Stimulated activated CD8-positive, alpha-beta memory T cell treated with anti-CD3 and anti-CD28 coated beads, Interleukin-2, amount 100 ng/mL, for 1 hour (primary cell): ENCODE data around the gene GM2A.

ENCODE experiments used
- DNase-seq, 2 donors: peaks; one replicate each; pipeline ENCODE4 v3.0.0-alpha.2; 2020; ENCODE audit warnings: low read depth in 2 of 2

GM2A gene

GRCh38 chr5:151252762-151253604 lies at the start of gene GM2A:
GM2A (plus strand) TSS chr5:151253185; CDS start chr5:151253217, 32 bp downstream.
- DNase-seq, result peak; percentile 95

- no peak for DNase-seq
Observed at GRCh38 chr5:151204051-151204450, 48.9 kb upstream of the GM2A start.

DNA sequence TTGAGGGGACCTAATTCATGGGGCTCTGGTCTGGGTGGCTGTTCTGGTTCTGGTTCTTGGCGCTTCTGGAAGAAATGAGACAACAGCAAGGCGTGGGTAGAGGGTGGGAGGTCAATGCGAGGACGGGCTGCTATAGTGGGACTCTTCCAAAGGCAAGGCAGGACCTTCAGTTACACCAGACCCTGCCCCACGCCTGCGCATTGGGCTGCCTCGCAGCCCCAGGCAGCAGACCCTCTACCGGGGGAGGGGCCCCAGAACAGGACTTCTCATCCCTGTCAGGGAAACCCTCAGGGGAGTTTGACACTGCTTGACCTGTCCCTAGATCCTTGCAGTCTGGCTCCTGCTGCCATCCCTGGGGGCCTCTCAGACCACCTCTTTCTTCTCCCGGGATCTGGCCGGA lies 47.6 kb upstream of the GM2A start:
- no peak for DNase-seq

GRCh38 chr5:151208481-151208914 lies 44.5 kb upstream of the GM2A start:
- no peak for DNase-seq

GRCh38 chr5:151212406-151212798 lies 40.6 kb upstream of the GM2A start:
- DNase-seq, result no peak

- DNase-seq, result peak; percentile 66 to 74
Observed at GRCh38 chr5:151213803-151214613, 39.0 kb upstream of the GM2A start.

GRCh38 chr5:151214614-151215545 lies 38.1 kb upstream of the GM2A start:
- no peak for DNase-seq

- no peak for DNase-seq
Observed at GRCh38 chr5:151215546-151215880, 37.5 kb upstream of the GM2A start.

DNA sequence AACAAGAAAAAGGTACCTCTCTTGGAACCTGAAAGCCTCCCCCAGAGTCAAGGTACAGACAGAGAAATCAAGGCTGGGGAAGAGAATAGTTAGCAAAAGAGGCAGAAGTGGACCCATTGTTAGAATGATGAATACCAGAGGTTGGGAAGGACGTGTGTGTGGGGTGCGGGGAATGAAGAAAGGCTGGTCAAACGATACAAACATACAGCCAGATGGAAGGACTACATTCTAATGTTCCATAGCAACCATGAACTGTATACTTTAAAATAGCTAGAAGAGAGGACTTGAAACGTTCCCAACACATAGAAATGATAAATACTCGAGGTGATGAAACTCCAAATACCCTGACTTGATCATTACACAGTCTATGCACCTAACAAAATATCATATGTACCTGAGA lies 36.2 kb upstream of the GM2A start:
- no peak for DNase-seq

GRCh38 chr5:151218177-151218576 lies 34.8 kb upstream of the GM2A start:
- DNase-seq, result no peak

- DNase-seq, result no peak
Observed at GRCh38 chr5:151219138-151219537, 33.8 kb upstream of the GM2A start.

DNA sequence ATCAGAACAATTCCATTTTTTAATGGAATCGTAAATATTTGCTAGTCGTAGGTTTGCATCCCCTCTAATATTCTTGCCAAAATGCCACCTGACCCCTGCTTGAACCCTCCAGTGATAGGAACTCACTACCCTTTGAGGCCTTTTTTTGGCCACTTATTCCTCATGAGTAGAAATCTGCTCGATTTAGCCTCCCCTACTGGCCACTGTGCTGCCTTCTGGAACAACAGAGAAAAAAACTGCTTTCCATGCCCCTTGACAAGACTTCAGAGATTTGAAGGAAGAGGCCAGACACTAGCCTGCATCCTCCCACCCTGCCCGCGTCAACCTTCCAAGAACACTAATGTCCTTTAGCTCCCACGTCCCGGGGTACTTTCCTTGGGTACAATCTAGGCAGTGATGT lies 33.2 kb upstream of the GM2A start:
- no peak for DNase-seq

DNA sequence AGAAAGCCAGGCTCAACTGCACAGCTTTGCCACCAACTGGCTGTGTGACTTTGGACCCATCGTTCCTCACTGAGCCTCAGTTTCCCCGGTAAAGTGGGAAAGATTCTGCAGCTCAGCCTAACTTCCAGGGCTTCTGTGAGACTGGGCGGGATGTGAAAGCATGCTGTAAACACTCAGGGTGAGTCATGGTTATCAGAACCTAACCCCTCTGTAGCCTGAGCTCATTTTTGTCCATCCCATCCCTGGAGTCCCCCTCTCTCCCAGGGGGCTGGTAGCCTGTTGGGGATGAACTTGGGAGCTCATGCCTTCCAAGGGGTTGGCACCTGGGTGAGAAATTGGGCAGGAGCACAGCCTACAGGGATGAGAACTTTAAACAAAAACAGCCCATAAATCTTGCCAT lies 31.4 kb upstream of the GM2A start:
- DNase-seq, result no peak

- DNase-seq, result no peak
Observed at GRCh38 chr5:151222054-151222789, 30.8 kb upstream of the GM2A start.

GRCh38 chr5:151222790-151223446 lies 30.1 kb upstream of the GM2A start:
- no peak for DNase-seq

DNA sequence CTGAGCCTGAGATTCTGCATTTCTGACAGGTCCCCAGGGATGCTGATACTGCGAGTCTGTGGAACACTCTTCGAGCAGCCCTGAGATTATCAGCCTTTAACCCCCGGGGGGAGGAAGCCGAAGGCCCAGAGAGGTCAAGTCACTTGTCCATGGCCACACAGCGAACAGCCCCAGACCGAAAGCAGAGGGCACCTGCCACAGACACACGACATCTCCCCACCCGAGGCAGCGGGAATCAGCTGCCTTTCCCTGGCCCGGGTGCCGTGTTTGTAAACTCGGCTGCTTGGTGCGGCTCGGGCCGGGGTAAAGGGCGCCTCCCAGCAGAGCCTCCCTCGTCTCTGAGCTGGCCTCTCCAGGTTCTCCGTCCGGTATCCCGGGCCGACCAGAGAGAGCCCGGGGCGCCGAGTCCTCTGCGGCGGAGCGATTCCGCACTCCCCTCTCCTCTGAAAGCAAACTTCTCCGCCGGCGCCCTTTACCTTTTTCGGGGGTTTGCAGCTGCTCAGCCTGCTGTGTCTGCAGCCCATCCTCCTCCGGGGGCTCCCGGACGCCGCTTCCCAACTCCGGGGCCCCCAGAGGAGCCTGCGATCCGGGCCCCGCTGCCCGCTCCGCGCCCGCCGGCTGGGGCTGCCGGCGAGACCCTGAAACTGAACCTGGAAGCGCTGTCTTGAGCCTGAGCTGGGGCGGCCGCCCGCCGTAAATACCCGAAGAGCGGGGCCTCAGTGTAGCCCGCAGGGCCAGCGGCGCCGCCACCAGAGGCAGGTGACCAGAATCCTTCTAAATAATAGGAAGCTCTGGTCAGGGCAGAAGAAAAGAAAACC lies 29.3 kb upstream of the GM2A start, which contains the start of gene CCDC69:
TSS of gene CCDC69 (minus strand) at position 646 of the 818 bp plus-strand sequence. CDS start at position 524, 122 bp downstream.
- no peak for DNase-seq

DNA sequence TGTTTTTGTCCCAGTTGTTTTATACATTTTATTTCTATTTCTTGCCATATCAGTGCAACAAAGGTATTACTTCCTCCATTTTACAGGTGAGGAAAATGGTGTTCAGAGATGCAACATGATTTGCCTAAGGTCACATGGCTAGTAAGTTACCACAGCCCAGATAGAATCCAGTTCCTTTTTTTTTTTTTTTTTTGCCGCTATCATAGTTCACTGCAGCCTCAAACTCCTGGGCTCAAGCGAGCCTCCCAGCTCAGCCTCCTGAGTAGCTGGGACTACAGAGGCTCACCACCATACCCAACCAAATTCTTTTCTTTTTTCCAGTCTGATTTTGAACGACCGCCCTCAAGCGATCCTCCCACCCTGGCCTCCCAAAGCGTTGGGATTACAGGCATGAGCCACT lies 28.6 kb upstream of the GM2A start:
- no peak for DNase-seq

GRCh38 chr5:151225071-151225470 lies 27.9 kb upstream of the GM2A start:
- DNase-seq, result no peak

GRCh38 chr5:151225475-151225874 lies 27.5 kb upstream of the GM2A start:
- DNase-seq, result no peak
